ENCODE measurements around the gene CRIP2. TPM values are rescaled to one million over a fixed set of nuclear protein-coding genes. Genes with fewer than 3 reads are reported as not detected.

Gene CRIP2
- total and polyA plus RNA-seq, 12 donors: 5.9 to 193 (median 56.4) TPM

- intact Hi-C loops (cut with DNase I): no loop called here
- H3K36me3 ChIP-seq (replicated peaks in 1 of 2): peaks cover 0 to 5% of the 10 kb centered on the region in 2 donors
- peak in 1 of 7 donors; percentile 50 for DNase-seq
- H3K4me3 ChIP-seq: no peak overlapping the region
- no peaks in the 10 kb centered on the region for H3K9me3 ChIP-seq (replicated peaks in 1 of 3)
- peak overlapping the region in 2 of 5 donors; percentile 53 to 75 for H3K27ac ChIP-seq
- peaks cover 6 to 56% of the 10 kb centered on the region in 2 donors for H3K4me1 ChIP-seq (replicated peaks in 1 of 2)
- TF ChIP-seq CTCF (IDR thresholded peaks at IDR 0.05) (no peak), POLR2A (IDR thresholded peaks at IDR 0.05) (no peak)
- H3K27me3 ChIP-seq: no peaks in the 10 kb centered on the region
- WGBS, 4 donors: 42 to 91% (median 63%) methylated on average over 6 to 12 of the region's 12 CpGs; no CpG with 5 or more reads in 1 of the 4 donors
Observed at GRCh38 chr14:105472486-105472991, 2.1 kb upstream of the CRIP2 start.

DNA sequence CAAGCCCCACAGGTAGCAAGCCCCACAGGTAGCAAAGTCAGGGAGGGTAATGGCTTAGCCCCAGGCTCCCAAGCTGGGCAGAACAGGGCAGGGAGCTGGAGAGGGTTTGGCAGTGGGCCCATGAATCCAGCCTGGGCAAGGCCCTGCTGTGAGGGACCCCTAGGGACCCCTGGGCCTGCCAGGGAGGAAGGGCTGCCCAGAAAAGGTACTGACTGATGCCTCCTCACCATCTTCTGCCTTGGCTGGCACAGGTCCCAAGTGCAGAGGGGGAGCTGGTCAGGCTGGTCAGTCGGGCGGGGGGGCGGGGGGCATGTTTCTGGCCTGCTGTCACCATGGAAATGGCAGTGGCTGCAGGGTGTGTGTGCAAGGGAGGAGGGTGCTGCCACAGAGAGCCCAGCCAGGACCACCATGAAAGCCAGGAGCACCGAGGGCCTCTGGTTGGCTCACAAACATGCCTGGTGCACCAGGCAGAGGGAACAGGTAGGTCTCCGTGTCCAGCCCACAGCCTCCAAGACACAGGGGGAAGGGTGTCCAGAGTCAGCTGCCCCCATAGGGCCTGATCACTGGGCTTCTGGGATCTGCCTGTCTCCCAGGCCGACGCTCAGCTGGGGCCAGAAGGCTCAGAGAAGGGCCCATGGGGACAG, 1.5 kb upstream of the CRIP2 start:
- intact Hi-C loops (cut with DNase I): no loop called here
- no peak for TF ChIP-seq POLR2A (IDR thresholded peaks at IDR 0.05)
- no peak for TF ChIP-seq CTCF (IDR thresholded peaks at IDR 0.05)
- H3K4me3 ChIP-seq: no peak overlapping the region
- DNase-seq: no peak
- WGBS, 4 donors: 43 to 71% (median 56%) methylated on average over 1 to 7 of the region's 7 CpGs
- peaks cover 6 to 56% of the 10 kb centered on the region in 2 donors for H3K4me1 ChIP-seq (replicated peaks in 1 of 2)
- peak overlapping the region in 2 of 5 donors; percentile 75 to 87 for H3K27ac ChIP-seq
- peaks cover 0 to 5% of the 10 kb centered on the region in 2 donors for H3K36me3 ChIP-seq (replicated peaks in 1 of 2)
- no peaks in the 10 kb centered on the region for H3K27me3 ChIP-seq
- H3K9me3 ChIP-seq (replicated peaks in 1 of 3): no peaks in the 10 kb centered on the region

GRCh38 chr14:105473677-105474482, 741 bp upstream of the CRIP2 start:
- peak overlapping the region in 2 of 5 donors; percentile 75 to 87 for H3K27ac ChIP-seq
- TF ChIP-seq POLR2A (IDR thresholded peaks at IDR 0.05): no peak
- TF ChIP-seq CTCF (IDR thresholded peaks at IDR 0.05): no peak
- DNase-seq: peak; percentile 75 to 95 (median 86)
- no peaks in the 10 kb centered on the region for H3K27me3 ChIP-seq
- WGBS, 4 donors: 7 to 28% (median 9%) methylated on average over 12 to 60 of the region's 60 CpGs
- peaks cover 6 to 51% of the 10 kb centered on the region in 2 donors for H3K4me1 ChIP-seq (replicated peaks in 1 of 2)
- H3K9me3 ChIP-seq (replicated peaks in 1 of 3): no peaks in the 10 kb centered on the region
- intact Hi-C loops (cut with DNase I): no loop called here
- H3K36me3 ChIP-seq (replicated peaks in 1 of 2): peaks cover 0 to 5% of the 10 kb centered on the region in 2 donors
- peak overlapping the region in 2 of 4 donors; percentile 37 to 76 for H3K4me3 ChIP-seq
